MM.1S (cell line): Measurements from ENCODE around the gene TRIM27.

ENCODE experiments used
- DNase-seq: peaks from one replicate; pipeline ENCODE4 v3.0.0-alpha.2; 2015
- H2AFZ ChIP-seq: fragments of 300-600 bp; sonication (generic); 2 replicates; pipeline ENCODE4 v1.6.0; 2016; ENCODE audit warnings: antibody characterized with exemption, low read length
- H3F3A ChIP-seq: fragments of 300-600 bp; sonication (generic); 2 replicates; pipeline ENCODE4 v1.6.1; 2016; ENCODE audit warnings: mild to moderate bottlenecking, antibody characterized with exemption, low read length, moderate library complexity, mixed read lengths; ENCODE audit not compliant: insufficient read depth
- H3K27ac ChIP-seq: fragments of 300-600 bp; sonication (generic); 2 replicates; pipeline ENCODE4 v1.5.1; 2016; ENCODE audit warnings: mild to moderate bottlenecking, low read length
- H3K27me3 ChIP-seq: fragments of 300-600 bp; sonication (generic); replicated peaks from 2 replicates; pipeline ENCODE4 v1.6.0; 2016; ENCODE audit warnings: low read length; ENCODE audit not compliant: insufficient read depth
- H3K36me3 ChIP-seq: fragments of 300-600 bp; sonication (generic); replicated peaks from 2 replicates; pipeline ENCODE4 v1.6.1; 2016; ENCODE audit warnings: mild to moderate bottlenecking, low read length, mixed read lengths; ENCODE audit not compliant: insufficient read depth
- H3K4me1 ChIP-seq: fragments of 300-600 bp; sonication (generic); 2 replicates; pipeline ENCODE4 v1.6.1; 2016; ENCODE audit warnings: low read length, mixed read lengths
- H3K4me2 ChIP-seq: fragments of 300-600 bp; sonication (generic); 2 replicates; pipeline ENCODE4 v1.6.0; 2016; ENCODE audit warnings: low read depth, low read length
- H3K4me3 ChIP-seq: fragments of 300-600 bp; sonication (generic); 2 replicates; pipeline ENCODE4 v1.5.1; 2016; ENCODE audit warnings: low read length, mixed read lengths
- H3K79me2 ChIP-seq: fragments of 300-600 bp; sonication (generic); 2 replicates; pipeline ENCODE4 v1.6.1; 2016; ENCODE audit warnings: mixed run types, low read length, mixed read lengths
- H3K9ac ChIP-seq: fragments of 300-600 bp; sonication (generic); 2 replicates; pipeline ENCODE4 v1.6.1; 2016; ENCODE audit warnings: low read length, mixed read lengths
- H3K9me2 ChIP-seq: fragments of 300-600 bp; sonication (generic); replicated peaks from 2 replicates; pipeline ENCODE4 v1.6.1; 2016; ENCODE audit warnings: mild to moderate bottlenecking, low read length, mixed read lengths; ENCODE audit not compliant: insufficient read depth
- H3K9me3 ChIP-seq: fragments of 300-600 bp; sonication (generic); replicated peaks from 2 replicates; pipeline ENCODE4 v1.6.1; 2016; ENCODE audit warnings: mild to moderate bottlenecking, low read length, mixed read lengths; ENCODE audit not compliant: insufficient read depth
- H4K20me1 ChIP-seq: fragments of 300-600 bp; sonication (generic); 2 replicates; pipeline ENCODE4 v1.6.1; 2016; ENCODE audit warnings: mild to moderate bottlenecking, low read length, moderate library complexity, mixed read lengths; ENCODE audit not compliant: insufficient read depth
- EZH2 ChIP-seq: fragments of 300-600 bp; sonication (generic); optimal IDR thresholded peaks from 2 replicates; pipeline ENCODE3; 2017; ENCODE audit warnings: low read depth, mild to moderate bottlenecking, antibody characterized with exemption, low read length, mixed read lengths
- EZH2phosphoT487 ChIP-seq: fragments of 300-600 bp; sonication (generic); IDR thresholded peaks from 2 replicates; pipeline ENCODE4 v1.6.1; 2018; ENCODE audit warnings: antibody characterized with exemption, low read length
- TF ChIP-seq, protein P1 (sequence below): fragments of 300-600 bp; sonication (generic); IDR thresholded peaks from 2 replicates; pipeline ENCODE4 v1.5.1; 2016; ENCODE audit warnings: antibody characterized with exemption, low read length, mixed read lengths

Gene TRIM27

DNA sequence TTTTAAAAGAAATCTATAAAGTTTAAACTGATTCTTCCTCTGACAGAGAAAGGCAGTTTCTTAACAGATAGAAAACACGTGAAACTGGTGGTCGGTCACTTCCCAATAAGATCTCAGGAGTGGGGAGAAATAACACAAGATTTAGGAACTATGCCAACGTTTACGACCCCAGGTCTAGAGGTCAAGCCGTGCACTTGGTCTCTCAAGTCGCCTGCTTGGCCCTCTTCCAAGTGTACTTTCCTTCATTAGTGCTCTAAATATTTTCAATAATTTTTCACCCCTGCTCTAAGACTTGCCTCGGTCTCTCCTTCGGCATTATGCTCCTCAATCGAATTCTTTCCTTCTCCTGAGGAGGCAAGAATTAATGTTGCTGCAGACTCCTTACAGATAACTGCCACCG is 61.7 kb downstream of the TRIM27 start:
- H3K4me1 ChIP-seq, result no peaks in the 10 kb centered on the region
- no peak overlapping the region for H3K4me2 ChIP-seq
- no peak overlapping the region for H2AFZ ChIP-seq
- DNase-seq, result no peak
- no peak overlapping the region for H3K4me3 ChIP-seq
- H4K20me1 ChIP-seq, result no peaks in the 10 kb centered on the region
- H3K9me2 ChIP-seq, result no peaks in the 10 kb centered on the region
- peaks cover 7% of the 10 kb centered on the region; the same call in 1 of the 2 replicates for H3F3A ChIP-seq
- no peak overlapping the region for H3K27ac ChIP-seq
- no peaks in the 10 kb centered on the region for H3K36me3 ChIP-seq
- no peaks in the 10 kb centered on the region for H3K27me3 ChIP-seq
- no peak overlapping the region for H3K9ac ChIP-seq
- TF ChIP-seq EZH2 (no peak), EZH2phosphoT487 (no peak)
- TF ChIP-seq, protein P1, sequence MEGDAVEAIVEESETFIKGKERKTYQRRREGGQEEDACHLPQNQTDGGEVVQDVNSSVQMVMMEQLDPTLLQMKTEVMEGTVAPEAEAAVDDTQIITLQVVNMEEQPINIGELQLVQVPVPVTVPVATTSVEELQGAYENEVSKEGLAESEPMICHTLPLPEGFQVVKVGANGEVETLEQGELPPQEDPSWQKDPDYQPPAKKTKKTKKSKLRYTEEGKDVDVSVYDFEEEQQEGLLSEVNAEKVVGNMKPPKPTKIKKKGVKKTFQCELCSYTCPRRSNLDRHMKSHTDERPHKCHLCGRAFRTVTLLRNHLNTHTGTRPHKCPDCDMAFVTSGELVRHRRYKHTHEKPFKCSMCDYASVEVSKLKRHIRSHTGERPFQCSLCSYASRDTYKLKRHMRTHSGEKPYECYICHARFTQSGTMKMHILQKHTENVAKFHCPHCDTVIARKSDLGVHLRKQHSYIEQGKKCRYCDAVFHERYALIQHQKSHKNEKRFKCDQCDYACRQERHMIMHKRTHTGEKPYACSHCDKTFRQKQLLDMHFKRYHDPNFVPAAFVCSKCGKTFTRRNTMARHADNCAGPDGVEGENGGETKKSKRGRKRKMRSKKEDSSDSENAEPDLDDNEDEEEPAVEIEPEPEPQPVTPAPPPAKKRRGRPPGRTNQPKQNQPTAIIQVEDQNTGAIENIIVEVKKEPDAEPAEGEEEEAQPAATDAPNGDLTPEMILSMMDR, result no peak
- no peaks in the 10 kb centered on the region for H3K79me2 ChIP-seq
- no peaks in the 10 kb centered on the region for H3K9me3 ChIP-seq

DNA sequence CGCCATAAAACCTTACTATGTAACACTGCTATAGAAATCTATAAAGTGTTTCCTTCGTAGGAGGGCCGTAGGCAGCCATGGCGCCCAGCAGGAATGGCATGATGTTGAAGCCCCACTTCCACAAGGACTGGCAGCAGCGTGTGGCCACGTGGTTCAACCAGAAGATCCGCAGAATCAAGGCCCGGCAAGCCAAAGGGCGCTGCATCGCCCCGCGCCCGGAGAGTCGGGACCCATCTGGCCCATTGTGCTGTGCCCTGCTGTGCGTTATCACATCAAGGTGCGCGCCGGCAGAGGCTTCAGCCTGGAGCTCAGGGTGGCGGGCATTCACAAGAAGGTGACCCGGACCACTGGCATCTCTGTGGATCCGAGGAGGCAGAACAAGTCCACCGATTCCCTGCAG is 62.4 kb downstream of the TRIM27 start:
- Histone ChIP-seq H3K79me2 (no peaks in the 10 kb centered on the region), H3K9ac (no peak overlapping the region), H3K4me2 (no peak overlapping the region), H3K27ac (no peak overlapping the region), H4K20me1 (no peaks in the 10 kb centered on the region), H3K27me3 (no peaks in the 10 kb centered on the region), H3K4me1 (no peaks in the 10 kb centered on the region), H3F3A (peaks cover 7% of the 10 kb centered on the region; the same call in 1 of the 2 replicates), H3K36me3 (no peaks in the 10 kb centered on the region), H3K9me2 (no peaks in the 10 kb centered on the region), H2AFZ (no peak overlapping the region), H3K4me3 (no peak overlapping the region), H3K9me3 (no peaks in the 10 kb centered on the region)
- TF ChIP-seq EZH2 (no peak), EZH2phosphoT487 (no peak)
- TF ChIP-seq, protein P1, result no peak
- no peak for DNase-seq

DNA sequence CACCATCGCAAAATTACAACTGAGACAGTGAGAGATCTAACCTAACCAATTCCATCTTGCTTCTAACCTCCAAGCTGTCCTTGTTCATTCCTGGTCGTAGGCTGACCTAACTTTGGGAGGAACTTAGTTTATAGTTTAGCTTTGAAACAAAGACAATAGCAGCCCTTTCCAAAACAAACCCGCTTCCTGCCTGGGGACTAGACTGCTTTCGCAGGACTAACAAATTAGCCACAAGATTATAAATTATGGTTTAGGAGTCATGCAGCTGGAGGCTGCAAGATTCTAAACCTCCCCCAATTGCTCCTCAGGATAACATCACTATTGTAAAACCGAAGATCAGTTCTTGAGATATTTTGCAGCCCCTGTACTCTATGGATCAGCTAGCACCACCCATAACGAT is 63.2 kb downstream of the TRIM27 start:
- Histone ChIP-seq H3K27me3 (no peaks in the 10 kb centered on the region), H3K36me3 (no peaks in the 10 kb centered on the region), H3K9me3 (no peaks in the 10 kb centered on the region), H3K27ac (no peak overlapping the region), H3K4me3 (no peak overlapping the region), H3K4me2 (no peak overlapping the region), H3K9me2 (no peaks in the 10 kb centered on the region), H2AFZ (no peak overlapping the region), H4K20me1 (no peaks in the 10 kb centered on the region), H3K79me2 (no peaks in the 10 kb centered on the region), H3K9ac (no peak overlapping the region), H3F3A (peaks cover 5% of the 10 kb centered on the region; the same call in 1 of the 2 replicates), H3K4me1 (no peaks in the 10 kb centered on the region)
- TF ChIP-seq EZH2 (no peak), EZH2phosphoT487 (no peak)
- TF ChIP-seq, protein P1, result no peak
- no peak for DNase-seq
